Neural cell (in vitro differentiated cells): ENCODE measurements around the gene PCP4L1. TPM values are rescaled to one million over a fixed set of nuclear protein-coding genes. Genes with fewer than 3 reads are reported as not detected.

Experiments used
- H2AFZ ChIP-seq: fragments of 200-600, 300-800 bp; sonication (generic), shearing (Covaris generic); 2 replicates; pipeline ENCODE4 v1.6.0; 2014; ENCODE audit warnings: low read depth, mild to moderate bottlenecking, antibody characterized with exemption, low read length, moderate library complexity
- H3F3A ChIP-seq: fragments of 200-600 bp; shearing (Covaris generic); 2 replicates; pipeline ENCODE4 v1.6.1; 2016; ENCODE audit warnings: mild to moderate bottlenecking, moderate library complexity, mixed read lengths, antibody characterized with exemption, low read length; ENCODE audit not compliant: insufficient read depth, poor library complexity, severe bottlenecking
- H3K27ac ChIP-seq: fragments of 200-600, 300-800 bp; sonication (generic), shearing (Covaris generic); 2 replicates; pipeline ENCODE4 v1.5.1; 2014; ENCODE audit warnings: mild to moderate bottlenecking, low read length, moderate library complexity
- H3K27me3 ChIP-seq: fragments of 300-800, 200-600 bp; sonication (generic), shearing (Covaris generic); 2 replicates; pipeline ENCODE4 v1.6.0; 2014; ENCODE audit warnings: mild to moderate bottlenecking, low read depth, low read length, moderate library complexity; ENCODE audit not compliant: insufficient read depth
- H3K36me3 ChIP-seq: fragments of 300-800, 200-600 bp; sonication (generic), shearing (Covaris generic); 2 replicates; pipeline ENCODE4 v1.5.1; 2014; ENCODE audit warnings: mild to moderate bottlenecking, antibody characterized with exemption, low read length, moderate library complexity; ENCODE audit not compliant: insufficient read depth
- H3K4me2 ChIP-seq: fragments of 300-800, 200-600 bp; sonication (generic), shearing (Covaris generic); 2 replicates; pipeline ENCODE4 v1.6.0; 2014; ENCODE audit warnings: mild to moderate bottlenecking, low read length
- H3K4me3 ChIP-seq: fragments of 300-800, 200-600 bp; sonication (generic), shearing (Covaris generic); 2 replicates; pipeline ENCODE4 v1.5.1; 2014; ENCODE audit warnings: mild to moderate bottlenecking, low read length, moderate library complexity
- H3K79me2 ChIP-seq: fragments of 200-600 bp; shearing (Covaris generic); replicated peaks from 2 replicates; pipeline ENCODE4 v1.6.0; 2014; ENCODE audit warnings: mild to moderate bottlenecking, low read length, moderate library complexity; ENCODE audit not compliant: insufficient read depth
- H3K9ac ChIP-seq: fragments of 300-800, 200-600 bp; sonication (generic), shearing (Covaris generic); 2 replicates; pipeline ENCODE4 v1.6.1; 2016; ENCODE audit warnings: mild to moderate bottlenecking, low read length, mixed read lengths
- H3K9me2 ChIP-seq: fragments of 200-600 bp; shearing (Covaris generic); 2 replicates; pipeline ENCODE4 v1.6.1; 2016; ENCODE audit warnings: mild to moderate bottlenecking, low read length, mixed read lengths; ENCODE audit not compliant: insufficient read depth
- H3K9me3 ChIP-seq: fragments of 200-600, 300-800 bp; sonication (generic), shearing (Covaris generic); 2 replicates; pipeline ENCODE4 v1.6.1; 2016; ENCODE audit warnings: mild to moderate bottlenecking, mixed run types, low read length, moderate library complexity, mixed read lengths
- H4K20me1 ChIP-seq: fragments of 200-600 bp; shearing (Covaris generic); 2 replicates; pipeline ENCODE4 v1.6.1; 2016; ENCODE audit warnings: mild to moderate bottlenecking, mixed run types; ENCODE audit not compliant: insufficient read depth
- EP300 ChIP-seq: fragments of 450-650 bp; conservative IDR thresholded peaks from 2 replicates; pipeline ENCODE4 v1.6.1; 2014; ENCODE audit warnings: antibody characterized with exemption, mild to moderate bottlenecking, moderate library complexity; ENCODE audit not compliant: poor library complexity, severe bottlenecking
- EZH2 ChIP-seq: fragments of 200-600, 300-800 bp; shearing (Covaris generic), sonication (generic); IDR thresholded peaks from 2 replicates; pipeline ENCODE4 v1.6.1; 2014; ENCODE audit warnings: antibody characterized with exemption, low read length, borderline replicate concordance, mild to moderate bottlenecking; ENCODE audit not compliant: insufficient read depth, poor library complexity, severe bottlenecking
- MXI1 ChIP-seq: fragments of 450-650 bp; conservative IDR thresholded peaks from 2 replicates; pipeline ENCODE4 v1.6.1; 2014; ENCODE audit warnings: antibody characterized with exemption, mild to moderate bottlenecking; ENCODE audit not compliant: poor library complexity, severe bottlenecking
- POLR2AphosphoS5 ChIP-seq: IDR thresholded peaks from 2 replicates; pipeline ENCODE4 v1.6.1; 2012
- RAD21 ChIP-seq: fragments of 450-650 bp; conservative IDR thresholded peaks from 2 replicates; pipeline ENCODE4 v1.6.1; 2014; ENCODE audit warnings: antibody characterized with exemption, mild to moderate bottlenecking, moderate library complexity
- SMC3 ChIP-seq: fragments of 450-650 bp; conservative IDR thresholded peaks from 2 replicates; pipeline ENCODE4 v1.6.1; 2014; ENCODE audit warnings: antibody characterized with exemption, mild to moderate bottlenecking, moderate library complexity; ENCODE audit not compliant: poor library complexity
- TAF1 ChIP-seq: IDR thresholded peaks from 2 replicates; pipeline ENCODE4 v1.6.1; 2012; ENCODE audit warnings: low read depth
- polyA plus RNA-seq: library from polyadenylated mRNA; depleted of rRNA; stranded (reverse); fragments of >200 nt; gene quantifications from 2 replicates; pipeline ENCODE4 v1.2.3, GENCODE V29; 2014
- TF ChIP-seq, protein P1 (sequence below): IDR thresholded peaks from 2 replicates; pipeline ENCODE4 v1.6.1; 2012; ENCODE audit warnings: borderline replicate concordance
- TF ChIP-seq, protein P2 (sequence below): fragments of 450-650 bp; IDR thresholded peaks from 2 replicates; pipeline ENCODE4 v1.5.1; 2014; ENCODE audit warnings: antibody characterized with exemption, mild to moderate bottlenecking, moderate library complexity; ENCODE audit not compliant: poor library complexity, severe bottlenecking

The PCP4L1 gene
- polyA plus RNA-seq, 1 donor from 2014 or later, result 51.2 TPM

DNA sequence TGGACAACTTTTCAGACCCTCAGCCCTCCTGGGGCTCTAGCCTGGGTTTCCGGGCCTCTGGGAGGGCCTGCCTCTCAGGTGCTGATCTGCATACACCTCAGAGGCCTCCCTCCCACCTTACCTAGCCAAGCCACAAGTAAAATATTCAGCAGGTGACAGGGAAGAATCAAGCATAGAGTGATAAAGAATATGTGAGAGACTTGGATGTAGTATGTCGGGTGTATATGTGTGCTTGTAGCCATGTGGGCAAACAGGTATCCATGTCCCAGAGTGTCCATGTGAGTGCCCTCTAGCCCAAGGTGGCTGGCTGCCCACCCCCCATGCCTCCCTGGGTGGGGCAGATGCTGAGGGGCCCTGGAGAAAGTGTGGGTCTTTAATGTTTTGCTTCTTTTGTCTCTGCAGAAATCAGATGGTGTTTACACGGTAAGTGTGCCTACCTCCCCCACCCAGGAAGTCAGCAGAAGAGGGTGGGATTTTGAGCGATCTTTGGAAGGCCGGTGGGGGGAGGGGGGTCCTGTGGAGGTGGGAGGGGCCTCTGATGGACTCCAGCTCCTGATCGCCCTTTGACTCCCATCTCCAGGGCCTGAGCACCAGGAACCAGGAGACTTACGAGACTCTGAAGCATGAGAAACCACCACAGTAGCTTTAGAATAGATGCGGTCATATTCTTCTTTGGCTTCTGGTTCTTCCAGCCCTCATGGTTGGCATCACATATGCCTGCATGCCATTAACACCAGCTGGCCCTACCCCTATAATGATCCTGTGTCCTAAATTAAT is 40.1 kb upstream of the PCP4L1 start:
- Histone ChIP-seq H3K27ac (no peak overlapping the region), H3K9ac (no peak overlapping the region), H3K27me3 (no peaks in the 10 kb centered on the region), H3F3A (no peaks in the 10 kb centered on the region), H3K9me2 (no peaks in the 10 kb centered on the region), H3K4me2 (no peak overlapping the region), H2AFZ (no peak overlapping the region), H3K4me3 (no peak overlapping the region), H3K36me3 (peaks cover 5% of the 10 kb centered on the region), H3K79me2 (no peaks in the 10 kb centered on the region), H4K20me1 (no peaks in the 10 kb centered on the region), H3K9me3 (no peaks in the 10 kb centered on the region)
- TF ChIP-seq EP300 (no peak), RAD21 (no peak), SMC3 (no peak), EZH2 (no peak), MXI1 (no peak), POLR2AphosphoS5 (no peak)
- TF ChIP-seq, protein P1, sequence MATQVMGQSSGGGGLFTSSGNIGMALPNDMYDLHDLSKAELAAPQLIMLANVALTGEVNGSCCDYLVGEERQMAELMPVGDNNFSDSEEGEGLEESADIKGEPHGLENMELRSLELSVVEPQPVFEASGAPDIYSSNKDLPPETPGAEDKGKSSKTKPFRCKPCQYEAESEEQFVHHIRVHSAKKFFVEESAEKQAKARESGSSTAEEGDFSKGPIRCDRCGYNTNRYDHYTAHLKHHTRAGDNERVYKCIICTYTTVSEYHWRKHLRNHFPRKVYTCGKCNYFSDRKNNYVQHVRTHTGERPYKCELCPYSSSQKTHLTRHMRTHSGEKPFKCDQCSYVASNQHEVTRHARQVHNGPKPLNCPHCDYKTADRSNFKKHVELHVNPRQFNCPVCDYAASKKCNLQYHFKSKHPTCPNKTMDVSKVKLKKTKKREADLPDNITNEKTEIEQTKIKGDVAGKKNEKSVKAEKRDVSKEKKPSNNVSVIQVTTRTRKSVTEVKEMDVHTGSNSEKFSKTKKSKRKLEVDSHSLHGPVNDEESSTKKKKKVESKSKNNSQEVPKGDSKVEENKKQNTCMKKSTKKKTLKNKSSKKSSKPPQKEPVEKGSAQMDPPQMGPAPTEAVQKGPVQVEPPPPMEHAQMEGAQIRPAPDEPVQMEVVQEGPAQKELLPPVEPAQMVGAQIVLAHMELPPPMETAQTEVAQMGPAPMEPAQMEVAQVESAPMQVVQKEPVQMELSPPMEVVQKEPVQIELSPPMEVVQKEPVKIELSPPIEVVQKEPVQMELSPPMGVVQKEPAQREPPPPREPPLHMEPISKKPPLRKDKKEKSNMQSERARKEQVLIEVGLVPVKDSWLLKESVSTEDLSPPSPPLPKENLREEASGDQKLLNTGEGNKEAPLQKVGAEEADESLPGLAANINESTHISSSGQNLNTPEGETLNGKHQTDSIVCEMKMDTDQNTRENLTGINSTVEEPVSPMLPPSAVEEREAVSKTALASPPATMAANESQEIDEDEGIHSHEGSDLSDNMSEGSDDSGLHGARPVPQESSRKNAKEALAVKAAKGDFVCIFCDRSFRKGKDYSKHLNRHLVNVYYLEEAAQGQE, result no peak
- TF ChIP-seq, protein P2, sequence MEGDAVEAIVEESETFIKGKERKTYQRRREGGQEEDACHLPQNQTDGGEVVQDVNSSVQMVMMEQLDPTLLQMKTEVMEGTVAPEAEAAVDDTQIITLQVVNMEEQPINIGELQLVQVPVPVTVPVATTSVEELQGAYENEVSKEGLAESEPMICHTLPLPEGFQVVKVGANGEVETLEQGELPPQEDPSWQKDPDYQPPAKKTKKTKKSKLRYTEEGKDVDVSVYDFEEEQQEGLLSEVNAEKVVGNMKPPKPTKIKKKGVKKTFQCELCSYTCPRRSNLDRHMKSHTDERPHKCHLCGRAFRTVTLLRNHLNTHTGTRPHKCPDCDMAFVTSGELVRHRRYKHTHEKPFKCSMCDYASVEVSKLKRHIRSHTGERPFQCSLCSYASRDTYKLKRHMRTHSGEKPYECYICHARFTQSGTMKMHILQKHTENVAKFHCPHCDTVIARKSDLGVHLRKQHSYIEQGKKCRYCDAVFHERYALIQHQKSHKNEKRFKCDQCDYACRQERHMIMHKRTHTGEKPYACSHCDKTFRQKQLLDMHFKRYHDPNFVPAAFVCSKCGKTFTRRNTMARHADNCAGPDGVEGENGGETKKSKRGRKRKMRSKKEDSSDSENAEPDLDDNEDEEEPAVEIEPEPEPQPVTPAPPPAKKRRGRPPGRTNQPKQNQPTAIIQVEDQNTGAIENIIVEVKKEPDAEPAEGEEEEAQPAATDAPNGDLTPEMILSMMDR, result no peak

DNA sequence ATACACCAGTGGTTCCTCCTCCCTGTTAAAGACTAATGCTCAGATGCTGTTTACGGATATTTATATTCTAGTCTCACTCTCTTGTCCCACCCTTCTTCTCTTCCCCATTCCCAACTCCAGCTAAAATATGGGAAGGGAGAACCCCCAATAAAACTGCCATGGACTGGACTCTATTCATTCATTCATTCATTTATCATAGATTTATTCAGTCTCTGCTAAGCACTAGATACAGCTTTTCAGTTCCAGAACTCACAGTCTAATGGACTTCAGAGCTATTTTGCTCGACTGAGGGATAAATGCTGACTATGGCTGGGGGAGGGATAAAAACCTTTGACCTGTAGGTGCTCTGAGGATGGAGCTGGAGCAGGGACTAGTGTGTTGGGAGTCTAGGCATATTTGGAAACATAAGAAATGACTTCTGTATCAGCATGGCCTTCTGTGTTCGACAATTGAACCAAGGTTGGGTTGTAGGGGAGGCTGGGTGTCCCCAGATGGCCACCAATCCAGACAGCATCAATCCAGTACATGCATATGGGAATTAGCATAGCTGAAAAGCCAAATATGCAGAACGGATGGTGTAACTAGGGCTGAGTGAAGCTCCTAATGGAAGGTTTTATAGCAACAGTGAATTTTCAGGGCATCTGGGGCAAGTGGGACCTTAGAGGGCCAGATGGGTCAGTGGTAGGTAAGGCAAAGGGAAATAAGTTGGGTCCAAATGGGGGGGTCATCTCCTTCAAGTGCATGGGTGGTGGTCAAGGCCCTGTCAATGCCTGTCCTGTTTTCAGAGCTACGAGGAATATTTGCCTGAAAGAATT is 39.3 kb upstream of the PCP4L1 start:
- no peaks in the 10 kb centered on the region for H3K36me3 ChIP-seq
- H3K27ac ChIP-seq, result no peak overlapping the region
- H2AFZ ChIP-seq, result no peak overlapping the region
- H3K9ac ChIP-seq, result no peak overlapping the region
- no peaks in the 10 kb centered on the region for H3K9me3 ChIP-seq
- H3K9me2 ChIP-seq, result no peaks in the 10 kb centered on the region
- TF ChIP-seq, protein P1, result no peak
- TF ChIP-seq POLR2AphosphoS5 (no peak), SMC3 (no peak), RAD21 (no peak), TAF1 (no peak), EZH2 (no peak), EP300 (no peak), MXI1 (no peak)
- TF ChIP-seq, protein P2, result no peak
- H3K4me3 ChIP-seq, result no peak overlapping the region
- no peaks in the 10 kb centered on the region for H4K20me1 ChIP-seq
- no peaks in the 10 kb centered on the region for H3K79me2 ChIP-seq
- H3K27me3 ChIP-seq, result no peaks in the 10 kb centered on the region
- H3F3A ChIP-seq, result no peaks in the 10 kb centered on the region
- no peak overlapping the region for H3K4me2 ChIP-seq
